ENCODE data around the gene DAP.

DNA sequence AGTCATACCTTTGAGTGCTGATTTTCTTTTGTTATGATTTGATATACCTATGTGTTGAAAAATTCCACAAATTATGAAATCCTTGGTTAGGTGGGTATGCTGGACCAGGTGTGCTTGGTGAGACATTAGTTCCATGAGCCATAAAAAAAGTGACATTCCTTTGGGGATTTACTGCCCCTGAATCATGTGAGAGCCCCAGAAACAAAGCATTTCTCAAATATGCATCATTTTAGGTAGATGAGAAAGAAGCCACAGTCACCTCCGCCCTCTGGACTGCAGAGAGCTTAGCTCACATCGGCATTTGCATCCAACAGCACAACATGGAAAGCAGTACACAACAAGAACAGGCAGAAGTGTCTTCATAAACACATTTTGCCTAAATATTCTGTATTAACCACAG, 55.3 kb downstream of the DAP start:
- TF ChIP-seq RXRA (IDR thresholded peaks at IDR 0.05) (no peak), GABPA (IDR thresholded peaks at IDR 0.05 in 1 of 2, conservative IDR thresholded peaks at IDR 0.05 in 1 of 2) (no peak), JUND (IDR thresholded peaks at IDR 0.05) (no peak), TAF1 (conservative IDR thresholded peaks at IDR 0.05) (no peak)
- TF ChIP-seq, protein P1, sequence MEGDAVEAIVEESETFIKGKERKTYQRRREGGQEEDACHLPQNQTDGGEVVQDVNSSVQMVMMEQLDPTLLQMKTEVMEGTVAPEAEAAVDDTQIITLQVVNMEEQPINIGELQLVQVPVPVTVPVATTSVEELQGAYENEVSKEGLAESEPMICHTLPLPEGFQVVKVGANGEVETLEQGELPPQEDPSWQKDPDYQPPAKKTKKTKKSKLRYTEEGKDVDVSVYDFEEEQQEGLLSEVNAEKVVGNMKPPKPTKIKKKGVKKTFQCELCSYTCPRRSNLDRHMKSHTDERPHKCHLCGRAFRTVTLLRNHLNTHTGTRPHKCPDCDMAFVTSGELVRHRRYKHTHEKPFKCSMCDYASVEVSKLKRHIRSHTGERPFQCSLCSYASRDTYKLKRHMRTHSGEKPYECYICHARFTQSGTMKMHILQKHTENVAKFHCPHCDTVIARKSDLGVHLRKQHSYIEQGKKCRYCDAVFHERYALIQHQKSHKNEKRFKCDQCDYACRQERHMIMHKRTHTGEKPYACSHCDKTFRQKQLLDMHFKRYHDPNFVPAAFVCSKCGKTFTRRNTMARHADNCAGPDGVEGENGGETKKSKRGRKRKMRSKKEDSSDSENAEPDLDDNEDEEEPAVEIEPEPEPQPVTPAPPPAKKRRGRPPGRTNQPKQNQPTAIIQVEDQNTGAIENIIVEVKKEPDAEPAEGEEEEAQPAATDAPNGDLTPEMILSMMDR (IDR thresholded peaks at IDR 0.05; ENCODE audit: low read depth, low read length, missing input control) = no peak
- TF ChIP-seq, protein P2, sequence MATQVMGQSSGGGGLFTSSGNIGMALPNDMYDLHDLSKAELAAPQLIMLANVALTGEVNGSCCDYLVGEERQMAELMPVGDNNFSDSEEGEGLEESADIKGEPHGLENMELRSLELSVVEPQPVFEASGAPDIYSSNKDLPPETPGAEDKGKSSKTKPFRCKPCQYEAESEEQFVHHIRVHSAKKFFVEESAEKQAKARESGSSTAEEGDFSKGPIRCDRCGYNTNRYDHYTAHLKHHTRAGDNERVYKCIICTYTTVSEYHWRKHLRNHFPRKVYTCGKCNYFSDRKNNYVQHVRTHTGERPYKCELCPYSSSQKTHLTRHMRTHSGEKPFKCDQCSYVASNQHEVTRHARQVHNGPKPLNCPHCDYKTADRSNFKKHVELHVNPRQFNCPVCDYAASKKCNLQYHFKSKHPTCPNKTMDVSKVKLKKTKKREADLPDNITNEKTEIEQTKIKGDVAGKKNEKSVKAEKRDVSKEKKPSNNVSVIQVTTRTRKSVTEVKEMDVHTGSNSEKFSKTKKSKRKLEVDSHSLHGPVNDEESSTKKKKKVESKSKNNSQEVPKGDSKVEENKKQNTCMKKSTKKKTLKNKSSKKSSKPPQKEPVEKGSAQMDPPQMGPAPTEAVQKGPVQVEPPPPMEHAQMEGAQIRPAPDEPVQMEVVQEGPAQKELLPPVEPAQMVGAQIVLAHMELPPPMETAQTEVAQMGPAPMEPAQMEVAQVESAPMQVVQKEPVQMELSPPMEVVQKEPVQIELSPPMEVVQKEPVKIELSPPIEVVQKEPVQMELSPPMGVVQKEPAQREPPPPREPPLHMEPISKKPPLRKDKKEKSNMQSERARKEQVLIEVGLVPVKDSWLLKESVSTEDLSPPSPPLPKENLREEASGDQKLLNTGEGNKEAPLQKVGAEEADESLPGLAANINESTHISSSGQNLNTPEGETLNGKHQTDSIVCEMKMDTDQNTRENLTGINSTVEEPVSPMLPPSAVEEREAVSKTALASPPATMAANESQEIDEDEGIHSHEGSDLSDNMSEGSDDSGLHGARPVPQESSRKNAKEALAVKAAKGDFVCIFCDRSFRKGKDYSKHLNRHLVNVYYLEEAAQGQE (IDR thresholded peaks at IDR 0.05) = no peak
- TF ChIP-seq, protein P3, sequence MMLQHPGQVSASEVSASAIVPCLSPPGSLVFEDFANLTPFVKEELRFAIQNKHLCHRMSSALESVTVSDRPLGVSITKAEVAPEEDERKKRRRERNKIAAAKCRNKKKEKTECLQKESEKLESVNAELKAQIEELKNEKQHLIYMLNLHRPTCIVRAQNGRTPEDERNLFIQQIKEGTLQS (IDR thresholded peaks at IDR 0.05) = no peak
